HTERT RPE-1 (cell line): ENCODE data around the gene UQCRH.
"Not testable (repeated sequence)": the region's sequence is repeated elsewhere in the genome, so short reads cannot be mapped to it uniquely, and the experiment has no call there.

Source experiments
- in situ Hi-C: fragments of 300-500 bp; cut with MboI; formaldehyde crosslinking; loops from 4 replicates; pipeline ENCODE4 v1.14.3; 2020; ENCODE audit warnings: low sequenced_read_pairs

UQCRH gene

GRCh38 chr1:46331786-46332540 is 28.5 kb downstream of the UQCRH start:
- in situ Hi-C loops: not testable (repeated sequence)

DNA sequence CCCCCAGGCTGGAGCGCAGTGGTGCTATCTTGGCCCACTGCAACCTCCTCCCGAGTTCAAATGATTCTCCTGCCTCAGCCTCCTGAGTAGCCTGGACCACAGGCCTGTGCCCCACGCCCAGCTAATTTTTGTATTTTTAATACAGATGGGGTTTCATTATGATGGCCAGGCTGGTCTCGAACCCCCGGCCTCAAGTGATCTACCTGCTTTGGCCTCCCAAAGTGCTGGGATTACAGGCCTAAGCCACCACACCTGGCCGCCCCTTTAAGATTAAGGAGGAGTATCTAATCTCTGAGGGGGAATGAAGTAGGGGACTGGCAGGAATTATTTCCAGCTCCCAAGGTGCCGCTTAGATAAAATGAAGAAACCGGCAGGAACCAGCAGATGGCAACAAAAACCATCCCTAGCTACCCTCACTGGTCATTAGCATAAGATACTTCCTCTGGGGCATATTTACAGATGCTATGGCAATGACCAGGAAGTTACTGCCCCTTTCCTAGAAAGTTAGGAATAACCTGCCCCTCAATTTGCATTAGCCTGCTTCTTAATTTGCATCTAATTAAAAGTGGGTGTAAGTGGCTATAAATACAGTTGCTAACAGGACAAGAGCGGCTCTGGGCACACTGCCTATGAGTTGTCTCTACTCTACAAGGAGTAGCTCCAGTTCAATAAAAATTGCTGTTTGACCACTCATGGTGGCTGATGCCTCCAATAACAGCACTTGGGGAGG is 30.0 kb downstream of the UQCRH start:
- in situ Hi-C loops: no loop called here

DNA sequence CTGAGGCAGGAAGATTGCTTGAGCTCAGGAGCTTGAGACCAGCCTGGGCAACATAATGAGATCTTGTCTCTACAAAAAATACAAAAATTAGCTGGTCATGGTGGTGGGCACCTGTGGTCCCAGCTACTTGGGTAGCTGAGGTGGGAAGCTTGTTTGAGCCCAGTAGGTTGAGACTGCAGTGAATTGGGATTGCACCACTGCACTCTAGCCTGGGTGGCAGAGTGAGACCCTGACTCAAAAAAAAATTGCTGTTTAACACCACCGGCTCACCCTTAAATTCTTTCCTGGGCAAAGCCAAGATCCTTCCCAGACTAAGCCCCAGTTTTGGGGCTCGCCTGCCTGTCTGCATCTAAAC is 30.5 kb downstream of the UQCRH start:
- in situ Hi-C loops: no loop called here

GRCh38 chr1:46335081-46335480 is 31.6 kb downstream of the UQCRH start:
- in situ Hi-C loops: no loop called here

- in situ Hi-C loops: not testable (repeated sequence)
These were observed 33.9 kb downstream of the UQCRH start for GRCh38 chr1:46337409-46337808.

GRCh38 chr1:46340404-46341221 is 37.1 kb downstream of the UQCRH start, which contains the start of gene NSUN4:
Gene NSUN4 (plus strand): TSS chr1:46340807. CDS start chr1:46340827, 20 bp downstream.
- in situ Hi-C loops: no loop called here

- in situ Hi-C loops: no loop called here
These were observed 38.0 kb downstream of the UQCRH start for GRCh38 chr1:46341222-46342083.

DNA sequence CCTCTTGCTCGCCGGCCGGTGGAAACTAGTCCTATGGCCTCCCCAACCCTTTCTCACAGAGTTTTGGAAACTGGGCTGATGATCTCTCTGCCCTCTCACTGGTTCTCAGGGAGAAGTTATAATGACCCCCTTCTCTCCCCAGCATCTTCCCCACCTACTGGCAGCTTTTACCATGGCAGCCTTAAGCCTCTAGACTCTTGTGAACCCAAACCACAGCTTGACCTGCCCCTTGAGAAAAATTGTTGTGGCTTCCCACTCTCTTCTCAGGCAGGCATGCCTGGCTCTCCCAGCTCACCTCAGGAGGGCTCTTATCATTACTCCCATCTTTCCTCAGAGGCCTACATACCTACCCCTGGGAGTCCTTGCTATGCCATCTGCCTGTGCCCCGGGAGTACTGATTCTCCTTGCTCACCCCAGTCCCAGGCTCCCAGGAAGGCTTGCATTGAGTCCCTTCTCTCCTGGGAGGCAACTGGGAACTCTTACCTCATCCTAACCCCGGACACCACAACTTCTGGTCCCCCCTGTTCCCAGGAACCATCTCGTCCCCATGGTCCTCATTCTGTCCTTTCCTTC is 38.7 kb downstream of the UQCRH start:
- in situ Hi-C loops: no loop called here

GRCh38 chr1:46342677-46343350 is 39.3 kb downstream of the UQCRH start:
- in situ Hi-C loops: no loop called here

DNA sequence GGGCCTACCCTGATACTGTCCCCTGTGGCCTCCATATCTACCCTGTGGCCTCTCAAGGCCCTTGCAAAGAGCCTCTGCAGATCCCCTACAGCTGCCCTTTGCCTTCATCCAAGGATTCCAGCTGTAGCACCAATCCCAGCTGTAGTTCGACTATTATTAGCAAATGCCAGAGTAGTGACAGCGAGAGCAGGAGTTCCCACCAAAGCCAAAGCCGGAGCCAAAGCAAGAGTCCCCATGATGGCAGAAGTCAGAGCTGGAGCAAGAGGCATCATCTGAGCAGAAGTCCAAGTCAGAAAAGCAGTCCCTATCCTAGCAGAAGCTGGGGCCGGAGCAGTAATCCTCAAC is 39.8 kb downstream of the UQCRH start:
- in situ Hi-C loops: no loop called here

DNA sequence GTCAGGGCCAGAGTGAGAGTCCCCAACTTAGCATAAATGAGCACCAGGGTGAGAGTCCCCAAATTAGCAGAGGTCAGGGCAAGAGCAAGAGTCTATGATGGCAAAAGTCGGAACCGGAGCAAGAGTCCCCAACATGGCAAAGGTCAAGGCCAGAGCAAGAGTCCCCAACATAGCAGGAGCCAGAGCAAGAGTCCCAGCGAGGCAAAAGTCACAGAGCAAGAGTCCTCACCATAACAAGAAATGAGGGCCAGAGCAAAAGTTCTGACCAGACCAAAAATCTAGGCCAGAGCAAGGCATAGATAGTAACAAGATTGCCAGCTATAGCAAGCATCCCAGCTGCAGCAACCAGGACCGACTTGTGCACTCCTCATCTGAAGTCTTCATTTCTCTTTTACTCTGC is 40.2 kb downstream of the UQCRH start:
- in situ Hi-C loops: no loop called here

- in situ Hi-C loops: no loop called here
These were observed 41.0 kb downstream of the UQCRH start for GRCh38 chr1:46344481-46344880.

DNA sequence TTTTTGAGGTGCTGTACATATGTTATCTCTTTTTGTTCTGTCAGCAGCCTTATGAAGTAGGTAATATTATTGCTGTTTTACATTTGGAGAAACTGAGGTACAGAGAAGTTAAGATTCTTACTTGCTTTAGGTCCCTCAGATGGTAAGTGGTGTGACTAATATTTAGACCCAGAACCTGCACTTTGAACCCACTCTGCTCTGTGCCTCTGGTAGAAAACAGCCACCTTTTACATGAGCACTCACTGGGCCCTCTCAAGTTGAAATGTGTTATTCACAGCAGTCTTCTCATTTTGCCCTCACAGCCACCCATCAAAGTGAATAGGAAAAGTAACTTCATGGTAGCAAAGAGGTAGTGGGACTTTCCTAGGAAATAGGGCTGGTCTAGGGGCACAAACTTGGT is 41.8 kb downstream of the UQCRH start:
- in situ Hi-C loops: no loop called here

DNA sequence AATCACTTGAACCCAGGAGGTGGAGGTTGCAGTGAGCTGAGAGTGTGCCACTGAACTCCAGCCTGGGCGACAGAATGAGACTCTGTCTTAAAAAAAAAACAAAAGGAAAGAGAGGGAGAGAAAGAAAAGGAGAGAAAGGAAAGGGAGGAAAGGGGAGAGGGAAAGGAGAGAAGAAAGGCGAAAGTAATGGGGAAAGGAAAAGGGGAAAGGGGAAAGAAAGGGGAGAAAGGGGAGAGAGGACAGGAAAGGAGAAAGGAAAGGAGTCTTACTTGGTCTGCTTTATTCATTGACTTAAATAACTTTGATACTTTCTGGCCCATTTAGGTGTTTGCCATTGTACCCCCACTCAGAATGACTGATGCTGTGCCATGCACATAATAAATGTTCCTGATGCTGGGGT is 48.9 kb downstream of the UQCRH start:
- in situ Hi-C loops: no loop called here

GRCh38 chr1:46355920-46356319 is 52.4 kb downstream of the UQCRH start:
- in situ Hi-C loops: not testable (repeated sequence)

- in situ Hi-C loops: no loop called here
These were observed 58.7 kb downstream of the UQCRH start for GRCh38 chr1:46362158-46362557.

DNA sequence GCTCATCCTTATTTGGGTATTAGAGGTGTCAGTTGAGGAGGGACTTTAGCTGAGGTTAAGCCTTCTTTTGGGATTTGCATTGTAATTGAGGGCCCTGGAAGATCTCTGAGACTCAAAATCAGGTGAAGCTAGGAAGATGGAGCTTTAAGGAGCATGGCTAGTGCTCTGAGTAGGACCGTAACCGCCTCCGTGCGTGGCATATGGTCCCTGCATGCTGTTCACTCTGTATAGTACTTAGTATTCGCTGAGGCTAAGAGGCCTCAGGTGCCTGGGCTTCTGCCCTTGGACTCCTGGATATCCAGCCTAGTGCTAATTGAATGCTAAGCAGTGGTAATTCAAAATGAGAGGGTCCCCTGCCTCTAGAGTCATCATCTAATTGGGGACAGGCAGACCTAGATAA is 59.6 kb downstream of the UQCRH start:
- in situ Hi-C loops: no loop called here

- in situ Hi-C loops: no loop called here
These were observed 61.1 kb downstream of the UQCRH start for GRCh38 chr1:46364612-46365011.

GRCh38 chr1:46365796-46366195 is 62.3 kb downstream of the UQCRH start:
- in situ Hi-C loops: not testable (repeated sequence)
